WTC11 (cell line): Measurements from ENCODE around the gene ATM. TPM values are rescaled to one million over a fixed set of nuclear protein-coding genes. Genes with fewer than 3 reads are reported as not detected.

Experiments used
- CBFB ChIP-seq: sonication (generic); formaldehyde crosslinking; IDR thresholded peaks from 2 replicates; pipeline ENCODE4 v1.8.1; 2022; ENCODE audit warnings: mild to moderate bottlenecking, low read depth, missing genetic modification reagents
- E2F5 ChIP-seq: sonication (generic); formaldehyde crosslinking; IDR thresholded peaks from 2 replicates; pipeline ENCODE4 v1.8.1; 2022; ENCODE audit warnings: mild to moderate bottlenecking, moderate library complexity, missing genetic modification reagents
- FOXJ3 ChIP-seq: sonication (generic); formaldehyde crosslinking; IDR thresholded peaks from 2 replicates; pipeline ENCODE4 v1.9.0; 2021; ENCODE audit warnings: missing genetic modification reagents, mild to moderate bottlenecking, borderline replicate concordance
- IRF1 ChIP-seq: sonication (generic); formaldehyde crosslinking; IDR thresholded peaks from 2 replicates; pipeline ENCODE4 v1.8.0; 2023; ENCODE audit warnings: missing genetic modification reagents
- IRF2 ChIP-seq: sonication (generic); formaldehyde crosslinking; IDR thresholded peaks from 2 replicates; pipeline ENCODE4 v1.8.0; 2022; ENCODE audit warnings: low read depth, missing genetic modification reagents, borderline replicate concordance
- KAT7 ChIP-seq: sonication (generic); formaldehyde crosslinking; IDR thresholded peaks from 2 replicates; pipeline ENCODE4 v1.8.1; 2023; ENCODE audit warnings: missing genetic modification reagents, mild to moderate bottlenecking, borderline replicate concordance
- MLX ChIP-seq: sonication (generic); formaldehyde crosslinking; IDR thresholded peaks from 2 replicates; pipeline ENCODE4 v1.8.1; 2023; ENCODE audit warnings: mild to moderate bottlenecking, missing genetic modification reagents, moderate library complexity
- NFATC4 ChIP-seq: fragments of 250-450 bp; sonication (Bioruptor Pico); IDR thresholded peaks from 2 replicates; pipeline ENCODE4 v1.9.0; 2021; ENCODE audit warnings: mild to moderate bottlenecking
- NFYB ChIP-seq: sonication (generic); formaldehyde crosslinking; conservative IDR thresholded peaks from 2 replicates; pipeline ENCODE4 v1.8.0; 2022; ENCODE audit warnings: low read depth, missing genetic modification reagents
- OVOL2 ChIP-seq: fragments of 250-450 bp; sonication (Bioruptor Pico); IDR thresholded peaks from 2 replicates; pipeline ENCODE4 v1.9.0; 2021; ENCODE audit warnings: mild to moderate bottlenecking, borderline replicate concordance
- SMAD3 ChIP-seq: sonication (generic); formaldehyde crosslinking; IDR thresholded peaks from 2 replicates; pipeline ENCODE4 v1.8.0; 2022; ENCODE audit warnings: missing genetic modification reagents, mild to moderate bottlenecking, borderline replicate concordance
- TEAD1 ChIP-seq: sonication (generic); formaldehyde crosslinking; IDR thresholded peaks from 2 replicates; pipeline ENCODE4 v1.8.0; 2022; ENCODE audit warnings: mild to moderate bottlenecking, missing genetic modification reagents
- ZBTB21 ChIP-seq: sonication (generic); formaldehyde crosslinking; IDR thresholded peaks from 2 replicates; pipeline ENCODE4 v1.8.1; 2023; ENCODE audit warnings: mild to moderate bottlenecking, missing genetic modification reagents, borderline replicate concordance
- ZNF121 ChIP-seq: sonication (generic); formaldehyde crosslinking; IDR thresholded peaks from 2 replicates; pipeline ENCODE4 v1.8.0; 2023; ENCODE audit warnings: missing genetic modification reagents
- ZNF219 ChIP-seq: sonication (generic); formaldehyde crosslinking; IDR thresholded peaks from 2 replicates; pipeline ENCODE4 v1.8.0; 2023; ENCODE audit warnings: missing genetic modification reagents, mild to moderate bottlenecking, borderline replicate concordance
- ZNF281 ChIP-seq: sonication (generic); formaldehyde crosslinking; IDR thresholded peaks from 2 replicates; pipeline ENCODE4 v1.8.0; 2023; ENCODE audit warnings: mild to moderate bottlenecking, missing genetic modification reagents
- total RNA-seq: library from RNA; stranded (reverse); gene quantifications from 3 replicates; pipeline ENCODE4 v1.2.3, GENCODE V29; 2021
- TF ChIP-seq, protein P1 (sequence below): sonication (generic); formaldehyde crosslinking; IDR thresholded peaks from 2 replicates; pipeline ENCODE4 v1.8.1; 2023; ENCODE audit warnings: mild to moderate bottlenecking, missing genetic modification reagents
- TF ChIP-seq, protein P2 (sequence below): fragments of 250-450 bp; sonication (Bioruptor Pico); IDR thresholded peaks from 2 replicates; pipeline ENCODE4 v1.8.0; 2021; ENCODE audit warnings: mild to moderate bottlenecking
- TF ChIP-seq, protein P3 (sequence below): sonication (generic); formaldehyde crosslinking; IDR thresholded peaks from 2 replicates; pipeline ENCODE4 v1.8.0; 2023; ENCODE audit warnings: missing genetic modification reagents, mild to moderate bottlenecking, borderline replicate concordance
- TF ChIP-seq, protein P4 (sequence below): sonication (generic); formaldehyde crosslinking; IDR thresholded peaks from 2 replicates; pipeline ENCODE4 v1.8.0; 2022; ENCODE audit warnings: mild to moderate bottlenecking, missing genetic modification reagents

Gene ATM
- total RNA-seq, 1 experiment from 2014 or later, result 49.5 TPM

DNA sequence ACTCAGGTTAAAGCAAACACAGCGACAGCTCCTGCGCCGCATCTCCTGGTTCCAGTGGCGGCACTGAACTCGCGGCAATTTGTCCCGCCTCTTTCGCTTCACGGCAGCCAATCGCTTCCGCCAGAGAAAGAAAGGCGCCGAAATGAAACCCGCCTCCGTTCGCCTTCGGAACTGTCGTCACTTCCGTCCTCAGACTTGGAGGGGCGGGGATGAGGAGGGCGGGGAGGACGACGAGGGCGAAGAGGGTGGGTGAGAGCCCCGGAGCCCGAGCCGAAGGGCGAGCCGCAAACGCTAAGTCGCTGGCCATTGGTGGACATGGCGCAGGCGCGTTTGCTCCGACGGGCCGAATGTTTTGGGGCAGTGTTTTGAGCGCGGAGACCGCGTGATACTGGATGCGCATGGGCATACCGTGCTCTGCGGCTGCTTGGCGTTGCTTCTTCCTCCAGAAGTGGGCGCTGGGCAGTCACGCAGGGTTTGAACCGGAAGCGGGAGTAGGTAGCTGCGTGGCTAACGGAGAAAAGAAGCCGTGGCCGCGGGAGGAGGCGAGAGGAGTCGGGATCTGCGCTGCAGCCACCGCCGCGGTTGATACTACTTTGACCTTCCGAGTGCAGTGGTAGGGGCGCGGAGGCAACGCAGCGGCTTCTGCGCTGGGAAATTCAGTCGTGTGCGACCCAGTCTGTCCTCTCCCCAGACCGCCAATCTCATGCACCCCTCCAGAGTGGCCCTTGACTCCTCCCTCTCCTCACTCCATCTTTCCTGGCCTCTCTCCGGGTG lies at the start of gene ATM, which contains the start of gene NPAT (continued):
- TF ChIP-seq FOXJ3 (CRISPR knock-in tag) (no peak), TEAD1 (peak; percentile 67; the same call in 1 of the 2 replicates), OVOL2 (CRISPR knock-in tag) (no peak), NFYB (CRISPR knock-in tag) (peak; percentile 53), MLX (no peak), SMAD3 (CRISPR knock-in tag) (0 out of 2 replicates have a peak, but pooled peaks have one; percentile 25), E2F5 (CRISPR knock-in tag) (peak; percentile 56; the same call in 1 of the 2 replicates), ZNF219 (CRISPR knock-in tag) (no peak), ZNF281 (CRISPR knock-in tag) (no peak), KAT7 (0 out of 2 replicates have a peak, but pooled peaks have one; percentile 54), ZBTB21 (no peak), IRF1 (CRISPR knock-in tag) (no peak), ZNF121 (CRISPR knock-in tag) (peak; percentile 73; the same call in 1 of the 2 replicates), IRF2 (CRISPR knock-in tag) (no peak), CBFB (no peak), NFATC4 (CRISPR knock-in tag) (no peak)
- TF ChIP-seq, protein P1, sequence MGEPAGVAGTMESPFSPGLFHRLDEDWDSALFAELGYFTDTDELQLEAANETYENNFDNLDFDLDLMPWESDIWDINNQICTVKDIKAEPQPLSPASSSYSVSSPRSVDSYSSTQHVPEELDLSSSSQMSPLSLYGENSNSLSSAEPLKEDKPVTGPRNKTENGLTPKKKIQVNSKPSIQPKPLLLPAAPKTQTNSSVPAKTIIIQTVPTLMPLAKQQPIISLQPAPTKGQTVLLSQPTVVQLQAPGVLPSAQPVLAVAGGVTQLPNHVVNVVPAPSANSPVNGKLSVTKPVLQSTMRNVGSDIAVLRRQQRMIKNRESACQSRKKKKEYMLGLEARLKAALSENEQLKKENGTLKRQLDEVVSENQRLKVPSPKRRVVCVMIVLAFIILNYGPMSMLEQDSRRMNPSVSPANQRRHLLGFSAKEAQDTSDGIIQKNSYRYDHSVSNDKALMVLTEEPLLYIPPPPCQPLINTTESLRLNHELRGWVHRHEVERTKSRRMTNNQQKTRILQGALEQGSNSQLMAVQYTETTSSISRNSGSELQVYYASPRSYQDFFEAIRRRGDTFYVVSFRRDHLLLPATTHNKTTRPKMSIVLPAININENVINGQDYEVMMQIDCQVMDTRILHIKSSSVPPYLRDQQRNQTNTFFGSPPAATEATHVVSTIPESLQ (CRISPR knock-in tag), result no peak
- TF ChIP-seq, protein P2, sequence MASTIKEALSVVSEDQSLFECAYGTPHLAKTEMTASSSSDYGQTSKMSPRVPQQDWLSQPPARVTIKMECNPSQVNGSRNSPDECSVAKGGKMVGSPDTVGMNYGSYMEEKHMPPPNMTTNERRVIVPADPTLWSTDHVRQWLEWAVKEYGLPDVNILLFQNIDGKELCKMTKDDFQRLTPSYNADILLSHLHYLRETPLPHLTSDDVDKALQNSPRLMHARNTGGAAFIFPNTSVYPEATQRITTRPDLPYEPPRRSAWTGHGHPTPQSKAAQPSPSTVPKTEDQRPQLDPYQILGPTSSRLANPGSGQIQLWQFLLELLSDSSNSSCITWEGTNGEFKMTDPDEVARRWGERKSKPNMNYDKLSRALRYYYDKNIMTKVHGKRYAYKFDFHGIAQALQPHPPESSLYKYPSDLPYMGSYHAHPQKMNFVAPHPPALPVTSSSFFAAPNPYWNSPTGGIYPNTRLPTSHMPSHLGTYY (CRISPR knock-in tag), result no peak
- TF ChIP-seq, protein P3, sequence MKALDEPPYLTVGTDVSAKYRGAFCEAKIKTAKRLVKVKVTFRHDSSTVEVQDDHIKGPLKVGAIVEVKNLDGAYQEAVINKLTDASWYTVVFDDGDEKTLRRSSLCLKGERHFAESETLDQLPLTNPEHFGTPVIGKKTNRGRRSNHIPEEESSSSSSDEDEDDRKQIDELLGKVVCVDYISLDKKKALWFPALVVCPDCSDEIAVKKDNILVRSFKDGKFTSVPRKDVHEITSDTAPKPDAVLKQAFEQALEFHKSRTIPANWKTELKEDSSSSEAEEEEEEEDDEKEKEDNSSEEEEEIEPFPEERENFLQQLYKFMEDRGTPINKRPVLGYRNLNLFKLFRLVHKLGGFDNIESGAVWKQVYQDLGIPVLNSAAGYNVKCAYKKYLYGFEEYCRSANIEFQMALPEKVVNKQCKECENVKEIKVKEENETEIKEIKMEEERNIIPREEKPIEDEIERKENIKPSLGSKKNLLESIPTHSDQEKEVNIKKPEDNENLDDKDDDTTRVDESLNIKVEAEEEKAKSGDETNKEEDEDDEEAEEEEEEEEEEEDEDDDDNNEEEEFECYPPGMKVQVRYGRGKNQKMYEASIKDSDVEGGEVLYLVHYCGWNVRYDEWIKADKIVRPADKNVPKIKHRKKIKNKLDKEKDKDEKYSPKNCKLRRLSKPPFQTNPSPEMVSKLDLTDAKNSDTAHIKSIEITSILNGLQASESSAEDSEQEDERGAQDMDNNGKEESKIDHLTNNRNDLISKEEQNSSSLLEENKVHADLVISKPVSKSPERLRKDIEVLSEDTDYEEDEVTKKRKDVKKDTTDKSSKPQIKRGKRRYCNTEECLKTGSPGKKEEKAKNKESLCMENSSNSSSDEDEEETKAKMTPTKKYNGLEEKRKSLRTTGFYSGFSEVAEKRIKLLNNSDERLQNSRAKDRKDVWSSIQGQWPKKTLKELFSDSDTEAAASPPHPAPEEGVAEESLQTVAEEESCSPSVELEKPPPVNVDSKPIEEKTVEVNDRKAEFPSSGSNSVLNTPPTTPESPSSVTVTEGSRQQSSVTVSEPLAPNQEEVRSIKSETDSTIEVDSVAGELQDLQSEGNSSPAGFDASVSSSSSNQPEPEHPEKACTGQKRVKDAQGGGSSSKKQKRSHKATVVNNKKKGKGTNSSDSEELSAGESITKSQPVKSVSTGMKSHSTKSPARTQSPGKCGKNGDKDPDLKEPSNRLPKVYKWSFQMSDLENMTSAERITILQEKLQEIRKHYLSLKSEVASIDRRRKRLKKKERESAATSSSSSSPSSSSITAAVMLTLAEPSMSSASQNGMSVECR (CRISPR knock-in tag), result peak; percentile 48; the same call in 1 of the 2 replicates
- TF ChIP-seq, protein P4, sequence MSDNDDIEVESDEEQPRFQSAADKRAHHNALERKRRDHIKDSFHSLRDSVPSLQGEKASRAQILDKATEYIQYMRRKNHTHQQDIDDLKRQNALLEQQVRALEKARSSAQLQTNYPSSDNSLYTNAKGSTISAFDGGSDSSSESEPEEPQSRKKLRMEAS (CRISPR knock-in tag), result peak; percentile 96
